GM10248 (cell line): ENCODE measurements around the gene CORO6.

Experiments used
- CTCF ChIA-PET: fragments of 300-600 bp; sonication (Branson Sonifier 250); formaldehyde crosslinking; extraction: SDS; loops from one replicate; lab custom pipeline; 2021; ENCODE audit warnings: antibody characterized with exemption; lab: Yijun Ruan, JAX
- POLR2A ChIA-PET: fragments of 350-650 bp; sonication (Branson Sonifier 250); formaldehyde crosslinking; extraction: SDS; loops from one replicate; lab custom pipeline; 2020; ENCODE audit warnings: antibody characterized with exemption; lab: Yijun Ruan, JAX
- DNase-seq: peaks from one replicate; pipeline ENCODE4 v3.0.0; 2012; ENCODE audit errors: extremely low spot score
- CTCF ChIP-seq: IDR thresholded peaks from 2 replicates; pipeline ENCODE4 v1.5.1; 2012; ENCODE audit warnings: mild to moderate bottlenecking, low read depth; ENCODE audit errors: extremely low read depth, missing control alignments, control extremely low read depth

CORO6 gene

DNA sequence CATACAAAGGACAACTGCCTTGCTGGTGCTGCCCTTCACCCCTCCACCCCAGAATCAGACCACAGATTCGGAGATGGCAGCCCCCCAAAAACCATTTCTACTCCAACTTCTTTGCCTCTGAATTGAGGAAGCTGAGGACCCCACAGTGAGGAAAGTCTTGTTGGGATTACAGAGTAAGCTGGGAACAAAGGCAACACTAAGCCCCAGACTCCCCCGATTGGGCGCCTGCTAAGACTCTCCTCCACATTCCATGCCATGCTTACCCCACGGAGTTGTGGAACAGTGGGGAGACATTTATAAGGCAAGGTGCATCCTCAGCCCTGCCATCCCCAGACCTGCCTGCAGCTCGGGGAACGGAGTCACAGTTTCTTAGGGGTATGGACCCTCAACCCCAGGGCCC lies 35.1 kb downstream of the CORO6 start:
- ChIA-PET POLR2A (no interaction called here), CTCF (interaction anchor here (1.0 to 5.3 kb wide), 10 partner anchors 8 to 439 kb away, joined by 3 to 61 read pairs (median 5); no protein-coding TSS in a partner anchor)
- no peak for TF ChIP-seq CTCF
- DNase-seq: no peak

DNA sequence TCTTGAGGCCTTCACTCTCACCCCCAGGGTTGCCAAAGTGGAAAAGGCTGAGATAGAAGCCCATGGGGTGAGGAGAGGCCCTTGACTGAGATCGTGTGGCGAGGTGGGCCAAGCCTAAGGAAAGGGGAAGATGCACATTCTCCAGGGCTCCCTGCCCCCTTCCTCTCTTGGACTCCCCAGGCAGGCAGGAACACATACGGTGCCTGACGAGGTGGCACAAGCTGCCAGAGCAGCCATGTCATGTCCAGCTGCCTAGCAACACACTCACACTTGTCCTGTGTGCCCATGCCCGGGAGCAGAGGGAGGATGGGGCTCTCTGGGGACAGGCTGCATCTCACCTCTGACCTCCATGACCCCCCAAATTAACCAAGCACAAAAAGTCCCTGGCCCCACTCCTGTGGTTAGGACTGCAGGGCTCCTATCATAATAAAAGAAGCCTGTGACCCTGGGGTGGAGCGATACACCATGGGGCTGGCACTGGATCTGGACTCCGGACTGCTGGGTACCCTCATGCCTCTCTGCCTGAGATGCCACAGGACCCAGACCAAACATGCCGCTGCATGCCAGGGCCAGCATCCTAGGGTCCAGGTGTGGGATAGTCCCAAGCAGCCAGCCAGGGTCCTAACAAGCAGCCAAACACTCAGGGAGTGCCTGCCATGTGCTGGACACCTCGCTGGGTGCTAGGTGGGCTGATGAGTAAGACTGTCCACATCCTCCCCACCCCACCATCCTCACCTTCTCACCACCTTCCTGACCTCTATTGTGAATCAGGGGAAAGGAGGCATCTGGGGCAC lies 35.8 kb downstream of the CORO6 start:
- DNase-seq: no peak
- TF ChIP-seq CTCF: no peak
- POLR2A ChIA-PET: no interaction called here
- CTCF ChIA-PET: interaction anchor here (1.3 to 5.3 kb wide), 9 partner anchors 7 to 438 kb away, joined by 3 to 61 read pairs (median 6); no protein-coding TSS in a partner anchor

DNA sequence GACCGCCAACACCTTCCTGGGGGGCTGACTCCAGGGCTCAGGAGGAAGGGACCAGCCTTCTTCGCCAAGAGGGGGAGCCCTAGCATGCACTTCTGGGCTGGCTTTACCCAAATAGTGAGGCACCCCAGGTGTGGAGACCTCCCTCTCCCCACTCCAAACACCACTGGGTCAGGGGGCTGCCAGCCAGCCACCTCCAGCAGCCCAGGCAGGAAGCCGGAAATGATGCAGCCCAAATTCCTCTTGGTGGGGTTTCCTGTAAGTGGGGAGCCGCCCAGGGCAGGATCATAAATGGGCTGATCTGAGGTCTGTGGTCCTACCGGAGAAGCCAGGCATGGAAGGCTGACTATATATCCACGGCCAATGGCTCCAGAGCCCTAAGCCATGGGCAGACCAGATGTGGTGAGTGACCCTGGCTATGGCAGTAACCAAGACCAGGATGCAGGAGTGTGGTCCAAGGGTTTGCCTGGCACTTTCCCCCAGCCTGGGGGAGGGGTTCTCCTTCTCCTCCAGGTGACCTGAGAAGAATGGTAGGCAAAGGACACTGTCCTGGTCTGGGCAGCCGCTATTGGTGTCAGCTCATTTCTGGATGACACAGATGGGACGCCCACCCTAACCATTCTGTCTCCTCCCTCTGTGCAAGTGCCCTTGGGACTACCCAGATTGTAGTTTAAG lies 37.5 kb downstream of the CORO6 start:
- peak; percentile 50 for TF ChIP-seq CTCF
- CTCF ChIA-PET: interaction anchor here (1.3 to 5.3 kb wide), 6 partner anchors 11 to 508 kb away, joined by 3 to 61 read pairs (median 11); no protein-coding TSS in a partner anchor
- POLR2A ChIA-PET: no interaction called here
- DNase-seq: peak; percentile 54

DNA sequence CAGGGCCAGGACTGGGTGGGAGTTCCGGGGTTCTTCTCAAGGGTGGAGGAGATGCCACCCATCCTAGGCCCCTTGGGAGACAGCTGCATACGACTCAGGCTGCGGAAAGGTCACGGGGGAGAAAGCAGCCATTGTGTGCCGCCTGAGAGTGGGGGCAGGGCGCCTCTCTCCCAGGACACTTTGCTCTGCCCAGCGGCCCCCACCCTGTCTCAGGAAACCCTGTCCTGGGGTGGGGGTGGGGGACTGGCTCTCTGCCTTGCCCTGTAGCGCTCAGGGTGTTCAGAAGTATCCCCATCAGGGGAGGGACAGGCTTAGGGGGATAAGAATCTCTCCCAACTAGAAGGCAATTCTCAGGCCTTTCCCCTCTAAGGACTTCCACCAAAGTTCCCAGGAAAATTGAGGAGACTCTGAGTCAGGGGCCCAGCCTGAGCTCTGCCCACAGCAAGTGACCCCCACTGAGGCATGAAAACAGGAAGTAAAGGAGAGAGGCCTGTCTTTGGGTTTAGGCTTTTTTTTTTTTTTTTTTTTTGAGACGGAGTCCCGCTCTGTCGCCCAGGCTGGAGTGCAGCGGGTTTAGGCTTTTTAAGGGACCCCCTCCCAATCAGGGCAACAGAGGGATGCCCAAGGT lies 38.1 kb downstream of the CORO6 start:
- no peak for TF ChIP-seq CTCF
- no peak for DNase-seq
- ChIA-PET POLR2A (no interaction called here), CTCF (interaction anchor here (2.5 to 12.8 kb wide), 4 partner anchors 8 to 33 kb away, joined by 16 to 144 read pairs (median 42); partner anchors contain the start of gene ANKRD13B)

- no peak for TF ChIP-seq CTCF
- ChIA-PET CTCF (interaction anchor here (1.2 to 14.3 kb wide), 4 partner anchors 9 to 32 kb away, joined by 3 to 172 read pairs (median 88); partner anchors contain the start of gene ANKRD13B), POLR2A (no interaction called here)
- DNase-seq: no peak
Measured at GRCh38 chr17:29583324-29584248, 39.1 kb downstream of the CORO6 start.
